ENCODE measurements around the gene STMP1.

DNA sequence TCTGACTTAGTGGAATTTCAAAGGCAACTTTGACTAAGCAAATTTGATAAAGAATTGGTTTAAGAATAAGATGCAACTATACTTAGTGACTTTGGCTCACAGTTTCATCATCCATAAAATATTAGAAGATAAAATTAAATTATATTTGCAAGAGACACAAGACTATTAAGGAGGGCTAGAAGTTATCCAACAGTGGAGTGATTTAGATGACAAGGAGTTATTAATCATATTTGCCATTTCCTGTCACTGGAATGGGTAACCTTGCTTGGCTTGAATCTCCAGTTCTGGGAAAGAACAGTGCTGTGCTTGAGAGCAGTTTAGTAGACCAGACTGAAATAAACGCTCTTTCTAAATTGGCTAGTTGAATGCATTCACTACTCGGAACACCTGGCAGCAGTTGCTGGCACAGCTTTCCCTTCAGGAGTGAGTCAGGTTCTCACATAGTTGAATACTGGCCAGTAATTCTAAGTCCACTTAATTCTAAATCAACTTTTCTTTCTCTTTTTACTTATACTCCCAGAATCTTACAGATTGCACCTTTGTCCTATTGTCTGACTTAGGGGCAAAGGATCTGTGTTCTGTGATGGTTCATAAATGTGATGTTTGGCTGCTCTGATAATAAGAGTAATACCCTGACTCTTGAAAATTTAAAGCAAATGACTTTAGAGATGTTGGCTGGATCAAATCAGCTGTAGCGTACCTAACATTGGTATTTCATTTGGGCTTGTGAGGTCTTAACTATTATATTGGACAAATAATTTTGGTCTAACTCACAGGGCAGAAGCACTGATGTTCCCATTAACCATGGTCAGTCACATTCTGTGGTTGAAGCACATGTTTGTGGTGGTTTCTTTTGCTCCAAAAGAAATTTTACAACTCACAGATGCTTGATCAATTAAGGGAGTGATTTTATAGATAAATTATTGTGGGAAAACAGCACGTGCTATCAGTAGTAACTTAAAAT, 16.6 kb downstream of the STMP1 start:
- TF ChIP-seq, protein P1, sequence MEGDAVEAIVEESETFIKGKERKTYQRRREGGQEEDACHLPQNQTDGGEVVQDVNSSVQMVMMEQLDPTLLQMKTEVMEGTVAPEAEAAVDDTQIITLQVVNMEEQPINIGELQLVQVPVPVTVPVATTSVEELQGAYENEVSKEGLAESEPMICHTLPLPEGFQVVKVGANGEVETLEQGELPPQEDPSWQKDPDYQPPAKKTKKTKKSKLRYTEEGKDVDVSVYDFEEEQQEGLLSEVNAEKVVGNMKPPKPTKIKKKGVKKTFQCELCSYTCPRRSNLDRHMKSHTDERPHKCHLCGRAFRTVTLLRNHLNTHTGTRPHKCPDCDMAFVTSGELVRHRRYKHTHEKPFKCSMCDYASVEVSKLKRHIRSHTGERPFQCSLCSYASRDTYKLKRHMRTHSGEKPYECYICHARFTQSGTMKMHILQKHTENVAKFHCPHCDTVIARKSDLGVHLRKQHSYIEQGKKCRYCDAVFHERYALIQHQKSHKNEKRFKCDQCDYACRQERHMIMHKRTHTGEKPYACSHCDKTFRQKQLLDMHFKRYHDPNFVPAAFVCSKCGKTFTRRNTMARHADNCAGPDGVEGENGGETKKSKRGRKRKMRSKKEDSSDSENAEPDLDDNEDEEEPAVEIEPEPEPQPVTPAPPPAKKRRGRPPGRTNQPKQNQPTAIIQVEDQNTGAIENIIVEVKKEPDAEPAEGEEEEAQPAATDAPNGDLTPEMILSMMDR (IDR thresholded peaks at IDR 0.05), result no peak
- no peak for TF ChIP-seq CBFB (CRISPR knock-in tag; IDR thresholded peaks at IDR 0.05; ENCODE audit: low read depth)
- no peak for TF ChIP-seq CREB1 (CRISPR knock-in tag; IDR thresholded peaks at IDR 0.05)
- TF ChIP-seq NFE2L1 (CRISPR knock-in tag; IDR thresholded peaks at IDR 0.05), result no peak
- no peak for TF ChIP-seq ATF1 (CRISPR knock-in tag; IDR thresholded peaks at IDR 0.05)
- no peak for TF ChIP-seq USF1 (CRISPR knock-in tag; IDR thresholded peaks at IDR 0.05)
- no peak for TF ChIP-seq NR2C2 (CRISPR knock-in tag; IDR thresholded peaks at IDR 0.05)

Data from WTC11 (cell line).